Hematopoietic multipotent progenitor cell treated with erythropoietin and hydrocortisone succinate and interleukin-3 and kit ligand, for 15 days (in vitro differentiated cells): ENCODE data around the gene IST1.
A peak's percentile ranks its signal among the peaks of the same experiment; 100 is the strongest.
"Not testable (repeated sequence)": the region's sequence is repeated elsewhere in the genome, so short reads cannot be mapped to it uniquely, and the experiment has no call there.

Experiments
- DNase-seq: peaks from one replicate; pipeline ENCODE4 v3.0.0-alpha.2; 2015; ENCODE audit warnings: low spot score

The IST1 gene

GRCh38 chr16:71882505-71883167 is 12.7 kb upstream of the IST1 start:
- DNase-seq = peak; percentile 84

- DNase-seq = no peak
Measured at GRCh38 chr16:71883168-71883848, 12.0 kb upstream of the IST1 start.

GRCh38 chr16:71883849-71884638 is 11.3 kb upstream of the IST1 start, which contains the start of gene ZNF821:
Gene ZNF821 (minus strand): TSS chr16:71884182. CDS start chr16:71879946, 4,236 bp downstream.
- peak; percentile 27 for DNase-seq

- no peak for DNase-seq
Measured at GRCh38 chr16:71885261-71885650, 10.1 kb upstream of the IST1 start.

- DNase-seq = no peak
Measured at GRCh38 chr16:71889147-71889546, 6.2 kb upstream of the IST1 start.

GRCh38 chr16:71893888-71894228 is 1.5 kb upstream of the IST1 start:
- DNase-seq = no peak

- peak; percentile 24 for DNase-seq
Measured at GRCh38 chr16:71894229-71894920, 956 bp upstream of the IST1 start.

GRCh38 chr16:71895679-71896365 is 491 bp downstream of the IST1 start:
- DNase-seq = peak; percentile 38

GRCh38 chr16:71896764-71897368 is 1.5 kb downstream of the IST1 start:
- no peak for DNase-seq

GRCh38 chr16:71899171-71899570 is 3.8 kb downstream of the IST1 start:
- no peak for DNase-seq

GRCh38 chr16:71902656-71903365 is 7.5 kb downstream of the IST1 start:
- no peak for DNase-seq

GRCh38 chr16:71903608-71904007 is 8.3 kb downstream of the IST1 start:
- DNase-seq = no peak

GRCh38 chr16:71904239-71904638 is 8.9 kb downstream of the IST1 start:
- DNase-seq = no peak

- DNase-seq = not testable (repeated sequence)
Measured at GRCh38 chr16:71905765-71906164, 10.4 kb downstream of the IST1 start.

GRCh38 chr16:71911121-71911520 is 15.8 kb downstream of the IST1 start:
- no peak for DNase-seq

GRCh38 chr16:71912534-71913275 is 17.4 kb downstream of the IST1 start:
- DNase-seq = no peak

GRCh38 chr16:71914802-71915201 is 19.5 kb downstream of the IST1 start:
- DNase-seq = no peak

GRCh38 chr16:71915350-71915749 is 20.0 kb downstream of the IST1 start:
- DNase-seq = no peak

- no peak for DNase-seq
Measured at GRCh38 chr16:71916397-71916920, 21.1 kb downstream of the IST1 start.

- no peak for DNase-seq
Measured at GRCh38 chr16:71917900-71918299, 22.6 kb downstream of the IST1 start.
